HG03108 (cell line): ENCODE data around the gene IP6K1.
"Not testable (repeated sequence)": the region's sequence is repeated elsewhere in the genome, so short reads cannot be mapped to it uniquely, and the experiment has no call there.

Experiments
- ATAC-seq: cut with Tn5 transposase; IDR thresholded peaks from one replicate; pipeline ENCODE4 v1.9.1; 2021; ENCODE audit warnings: moderate library complexity; ENCODE audit not compliant: unreplicated experiment

IP6K1 gene

GRCh38 chr3:49794926-49795905 lies 8.9 kb upstream of the IP6K1 start:
- ATAC-seq, result no peak

- ATAC-seq, result no peak
Observed at GRCh38 chr3:49794431-49794830, 8.1 kb upstream of the IP6K1 start.

DNA sequence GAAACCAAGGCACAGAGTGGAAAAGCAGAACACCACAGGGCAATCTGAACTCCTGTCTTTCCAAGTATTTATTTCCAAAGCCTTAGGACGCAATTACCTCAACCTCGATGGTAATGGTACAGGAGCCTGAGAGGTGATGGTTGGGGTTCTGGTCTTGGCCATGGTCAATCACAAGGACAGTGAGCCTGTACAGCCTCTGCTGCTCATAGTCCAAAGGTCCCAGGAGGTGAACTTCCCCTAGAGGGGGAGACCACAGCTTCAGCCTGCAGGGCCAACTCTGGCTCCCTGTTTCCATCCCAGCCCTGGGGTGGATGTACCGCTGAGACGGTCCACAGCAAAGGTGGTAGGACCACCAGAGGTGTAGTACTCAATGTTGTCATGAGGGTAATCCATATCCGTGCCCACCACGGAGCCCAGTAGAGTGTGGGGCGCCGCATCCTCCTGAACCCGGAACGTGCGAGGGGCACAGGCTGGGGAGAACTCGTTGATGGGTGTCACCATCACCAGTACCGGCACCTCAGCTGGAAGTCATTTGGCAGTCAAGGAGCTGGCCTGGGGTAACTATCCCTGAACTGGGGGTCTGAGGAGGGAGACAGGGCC lies 7.2 kb upstream of the IP6K1 start:
- ATAC-seq, result no peak

GRCh38 chr3:49792371-49793150 lies 6.2 kb upstream of the IP6K1 start:
- ATAC-seq, result no peak

- no peak for ATAC-seq
Observed at GRCh38 chr3:49791571-49791970, 5.2 kb upstream of the IP6K1 start.

DNA sequence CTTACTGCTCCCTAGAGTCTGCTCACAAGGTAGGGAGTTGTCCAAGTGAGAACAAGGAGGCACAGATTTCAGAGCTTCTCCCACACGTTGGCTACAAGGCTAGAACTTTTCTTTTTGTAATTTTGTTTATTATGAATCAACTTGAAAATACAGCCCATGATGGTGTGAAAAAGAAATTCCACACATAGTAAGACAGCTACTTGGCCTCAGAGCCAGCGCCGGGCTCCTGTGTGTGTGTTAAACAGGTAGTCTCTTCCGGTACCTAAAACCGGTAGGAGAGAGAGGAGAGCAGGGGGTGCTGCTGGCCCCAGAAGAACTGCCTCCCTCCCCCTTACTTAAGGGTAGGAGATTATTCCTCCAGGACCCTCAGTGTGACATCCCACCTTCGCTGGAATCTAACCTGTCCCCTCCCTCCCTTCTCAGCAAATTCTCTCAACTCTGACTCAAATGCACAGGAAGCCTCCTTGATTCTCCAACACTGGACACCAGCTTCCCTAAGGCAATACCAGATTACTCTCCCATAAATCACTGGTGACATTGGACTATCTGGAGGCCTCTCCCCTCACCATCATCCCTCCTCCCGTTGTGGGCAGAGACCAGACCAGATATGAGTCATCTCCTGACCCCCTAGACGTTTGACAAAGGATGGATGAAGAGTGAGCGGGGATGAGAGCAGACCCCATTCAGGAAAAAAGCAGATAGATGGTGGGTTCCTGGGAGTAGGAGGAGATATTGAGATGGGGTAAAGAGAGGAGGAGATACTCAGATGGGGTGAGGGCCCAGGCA lies 4.5 kb upstream of the IP6K1 start:
- ATAC-seq, result no peak

DNA sequence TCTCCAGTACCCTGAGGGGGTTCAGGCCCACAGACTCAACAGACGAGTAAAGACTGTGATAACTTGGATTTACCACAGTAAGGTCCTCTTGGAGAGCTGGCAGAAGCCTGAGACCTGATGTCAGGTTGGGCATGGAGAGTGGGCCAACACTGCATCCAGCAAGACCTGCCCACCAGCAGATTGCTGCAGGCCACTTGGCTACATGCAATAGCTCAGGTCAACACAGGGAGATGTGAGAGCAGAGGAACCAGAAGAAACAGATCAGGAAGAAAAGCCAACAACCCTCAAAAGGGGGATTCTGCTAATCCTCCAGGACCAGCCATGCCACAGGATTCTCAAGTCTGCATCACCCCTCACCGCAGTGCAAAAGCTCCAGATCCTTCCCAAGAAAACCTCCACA lies 1.7 kb upstream of the IP6K1 start:
- no peak for ATAC-seq

DNA sequence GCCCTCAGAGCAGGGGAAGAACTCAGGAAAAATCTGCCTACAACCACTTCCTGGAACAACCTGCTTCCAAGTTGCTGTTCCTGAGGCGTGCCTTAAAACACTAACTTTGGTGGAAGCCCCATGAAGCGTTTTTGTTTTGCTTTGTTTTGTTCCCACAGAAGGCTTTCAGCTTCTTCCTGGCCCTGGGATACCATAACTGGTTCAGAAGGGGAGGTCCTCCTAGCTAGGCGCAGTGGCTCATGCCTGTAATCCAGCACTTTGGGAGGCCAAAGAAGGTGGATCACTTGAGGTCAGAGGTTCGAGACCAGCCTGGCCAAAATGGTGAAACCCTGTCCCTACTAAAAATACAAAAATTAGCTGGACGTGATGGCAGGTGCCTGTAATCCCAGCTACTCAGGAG lies 1.2 kb upstream of the IP6K1 start:
- no peak for ATAC-seq

GRCh38 chr3:49787182-49787464 lies 781 bp upstream of the IP6K1 start:
- ATAC-seq, result no peak

GRCh38 chr3:49785565-49786356 lies 581 bp downstream of the IP6K1 start:
- ATAC-seq, result peak; percentile 38

DNA sequence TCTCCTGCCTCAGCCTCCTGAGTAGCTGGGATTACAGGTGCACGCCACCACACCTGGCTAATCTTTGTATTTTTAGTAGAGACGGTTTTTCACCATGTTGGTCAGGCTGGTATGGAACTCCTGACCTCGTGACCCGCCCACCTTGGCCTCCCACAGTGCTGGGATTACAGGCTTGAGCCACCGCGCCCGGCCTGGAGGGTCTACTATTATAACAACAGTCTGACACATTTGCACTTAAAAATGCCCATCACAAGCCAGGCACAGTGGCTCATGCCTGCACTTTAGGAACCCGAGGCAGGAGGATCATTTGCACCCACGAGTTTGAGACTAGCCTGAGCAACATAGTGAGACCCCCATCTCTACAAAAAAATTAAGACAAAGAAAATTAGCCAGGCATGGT lies 4.1 kb downstream of the IP6K1 start:
- not testable (repeated sequence) for ATAC-seq

GRCh38 chr3:49781415-49782199 lies 4.7 kb downstream of the IP6K1 start:
- no peak for ATAC-seq

DNA sequence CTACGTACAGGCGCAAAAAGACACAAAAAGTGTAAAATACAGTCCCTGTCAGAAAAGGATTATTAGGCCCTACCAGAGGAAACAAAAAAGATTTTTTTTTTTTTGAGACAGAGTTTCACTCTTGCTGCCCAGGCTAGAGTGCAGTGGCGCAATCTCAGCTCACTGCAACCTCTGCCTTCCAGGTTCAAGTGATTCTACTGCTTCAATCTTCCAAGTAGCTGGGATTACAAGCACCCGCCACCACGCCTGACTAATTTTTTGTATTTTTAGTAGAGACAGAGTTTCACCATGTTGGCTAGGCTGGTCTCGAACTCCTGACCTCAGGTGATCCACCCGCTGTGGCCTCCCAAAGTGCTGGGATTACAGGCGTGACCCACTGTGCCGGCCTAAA lies 5.4 kb downstream of the IP6K1 start:
- ATAC-seq, result not testable (repeated sequence)

DNA sequence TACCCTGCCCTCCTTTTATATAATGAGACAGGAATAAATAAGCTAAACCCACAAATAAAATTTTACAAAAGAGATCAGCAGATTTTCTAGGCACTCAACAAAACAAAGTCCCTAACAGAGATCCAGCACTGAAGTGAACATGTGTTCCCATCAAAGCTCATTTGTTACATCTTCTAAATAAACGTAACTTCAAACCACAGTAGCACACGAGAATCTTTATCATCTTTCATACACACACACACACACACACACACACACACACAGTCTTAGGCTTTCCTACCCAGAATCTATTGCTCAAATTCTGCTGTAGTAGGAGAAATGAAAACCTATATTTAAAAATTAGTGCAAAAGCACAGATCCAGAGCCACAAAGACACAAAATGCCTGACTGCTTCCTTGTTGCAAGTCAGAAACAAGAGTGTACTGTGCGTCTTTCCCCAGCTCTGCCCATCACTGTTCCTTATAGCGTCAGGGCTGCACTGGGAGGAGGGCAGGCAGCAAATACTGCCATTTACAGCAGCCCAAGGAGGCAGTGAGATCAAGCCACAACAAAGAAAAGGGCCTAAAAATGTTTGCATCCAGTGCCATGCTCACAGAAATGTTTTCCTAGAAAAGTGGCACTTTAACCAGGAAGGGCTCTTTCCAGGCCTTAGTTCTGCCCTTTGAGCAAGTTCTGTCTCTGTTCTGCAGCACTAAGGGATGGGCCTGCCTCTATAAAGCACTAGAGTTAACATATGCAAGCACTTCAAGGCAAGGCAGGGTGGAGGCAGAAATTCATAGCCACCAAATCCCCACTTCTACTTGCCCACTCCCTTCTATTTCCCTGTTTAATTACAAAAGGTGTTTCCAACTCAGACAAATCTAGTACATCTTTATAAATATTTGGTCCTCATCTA lies 6.0 kb downstream of the IP6K1 start:
- ATAC-seq, result no peak

DNA sequence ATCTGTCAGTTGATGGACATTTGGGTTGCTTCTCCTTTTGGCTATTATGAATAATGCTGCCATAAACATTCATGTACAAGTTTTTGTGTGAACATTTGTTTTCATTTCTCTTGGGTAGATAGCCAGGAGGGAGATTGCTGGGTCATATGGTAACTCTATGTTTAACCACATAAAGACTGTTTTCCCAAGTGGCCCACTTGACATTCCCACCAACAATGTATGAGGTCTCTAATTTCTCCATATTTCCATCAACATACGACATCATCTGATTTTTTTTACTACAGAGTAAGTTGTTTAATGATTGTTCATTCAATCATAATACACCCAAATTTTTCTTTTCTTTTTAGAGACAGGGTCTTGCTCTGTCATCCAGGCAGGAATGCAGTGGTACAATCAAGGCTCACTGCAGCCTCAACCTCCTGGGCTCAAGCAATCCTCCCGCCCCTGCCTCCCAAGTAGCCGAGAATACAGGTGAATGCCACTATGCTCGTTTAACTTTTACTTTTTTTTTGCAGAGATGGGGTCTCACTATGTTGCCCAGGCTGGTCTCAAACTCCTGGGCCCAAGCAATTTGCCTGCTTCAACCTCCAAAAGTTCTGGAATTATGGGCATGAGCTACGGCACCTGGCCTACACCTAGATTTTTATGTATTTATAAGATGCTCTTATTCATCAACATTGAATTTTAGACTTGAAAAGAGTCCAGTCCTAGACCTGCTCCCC lies 6.8 kb downstream of the IP6K1 start:
- ATAC-seq, result no peak

DNA sequence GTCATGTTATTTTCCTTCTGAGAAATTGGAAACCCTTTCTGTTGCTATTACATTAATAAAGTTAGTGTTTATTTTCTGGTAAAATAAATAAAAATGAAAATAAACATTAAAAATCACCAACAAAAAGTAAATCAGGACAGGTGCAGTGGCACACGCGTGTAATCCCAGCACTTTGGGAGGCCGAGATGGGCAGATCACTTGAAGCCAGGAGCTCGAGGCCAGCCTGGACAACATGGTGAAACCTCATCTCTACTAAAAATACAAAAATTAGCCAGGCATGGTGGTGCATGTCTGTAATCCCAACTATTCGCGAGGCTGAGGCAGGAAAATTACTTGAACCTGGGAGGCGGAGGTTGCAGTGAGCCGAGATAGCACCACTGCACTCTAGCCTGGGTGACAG lies 10.2 kb downstream of the IP6K1 start:
- not testable (repeated sequence) for ATAC-seq

- no peak for ATAC-seq
Observed at GRCh38 chr3:49775538-49775937, 10.8 kb downstream of the IP6K1 start.

DNA sequence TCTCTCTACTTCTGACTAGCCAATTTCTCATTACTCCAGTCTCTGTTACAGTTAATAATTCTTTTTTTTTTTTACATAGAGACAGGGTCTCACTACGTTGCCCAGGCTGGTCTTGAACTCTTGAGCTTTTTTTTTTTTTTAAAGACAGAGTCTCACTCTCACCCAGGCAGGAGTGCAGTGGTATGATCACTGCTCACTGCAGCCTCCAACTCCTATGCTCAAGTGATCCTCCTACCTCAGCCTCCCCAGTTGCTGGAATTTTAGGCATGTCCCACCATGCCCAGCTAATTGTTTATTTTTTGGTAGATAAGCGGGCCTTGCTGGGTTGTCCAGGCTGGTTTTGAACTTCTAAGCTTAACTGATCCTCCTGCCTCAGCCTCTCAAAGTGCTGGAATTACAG lies 13.6 kb downstream of the IP6K1 start:
- no peak for ATAC-seq
